Fibroblast of the aortic adventitia (primary cell): ENCODE results near the gene NRN1L. TPM values are rescaled to one million over a fixed set of nuclear protein-coding genes. Genes with fewer than 3 reads are reported as not detected.

Source experiments
- DNase-seq: peaks from one replicate; pipeline ENCODE4 v3.0.0-alpha.2; 2010; ENCODE audit warnings: low read depth
- H3K4me3 ChIP-seq: 2 replicates; pipeline ENCODE4 v1.5.1; 2011; ENCODE audit warnings: low read depth, mild to moderate bottlenecking, control low read depth, low read length, moderate library complexity
- total RNA-seq: library from RNA; depleted of rRNA; stranded (reverse); fragments of >200 nt; gene quantifications from 2 replicates; pipeline ENCODE4 v1.2.3, GENCODE V29; 2012; ENCODE audit warnings: low replicate concordance
- TF ChIP-seq, protein P1 (sequence below): IDR thresholded peaks from 2 replicates; pipeline ENCODE4 v1.5.1; 2011; ENCODE audit warnings: mild to moderate bottlenecking, low read length, control low read depth, inconsistent platforms; ENCODE audit not compliant: insufficient read depth

NRN1L gene
- total RNA-seq, 1 donor = not detected

DNA sequence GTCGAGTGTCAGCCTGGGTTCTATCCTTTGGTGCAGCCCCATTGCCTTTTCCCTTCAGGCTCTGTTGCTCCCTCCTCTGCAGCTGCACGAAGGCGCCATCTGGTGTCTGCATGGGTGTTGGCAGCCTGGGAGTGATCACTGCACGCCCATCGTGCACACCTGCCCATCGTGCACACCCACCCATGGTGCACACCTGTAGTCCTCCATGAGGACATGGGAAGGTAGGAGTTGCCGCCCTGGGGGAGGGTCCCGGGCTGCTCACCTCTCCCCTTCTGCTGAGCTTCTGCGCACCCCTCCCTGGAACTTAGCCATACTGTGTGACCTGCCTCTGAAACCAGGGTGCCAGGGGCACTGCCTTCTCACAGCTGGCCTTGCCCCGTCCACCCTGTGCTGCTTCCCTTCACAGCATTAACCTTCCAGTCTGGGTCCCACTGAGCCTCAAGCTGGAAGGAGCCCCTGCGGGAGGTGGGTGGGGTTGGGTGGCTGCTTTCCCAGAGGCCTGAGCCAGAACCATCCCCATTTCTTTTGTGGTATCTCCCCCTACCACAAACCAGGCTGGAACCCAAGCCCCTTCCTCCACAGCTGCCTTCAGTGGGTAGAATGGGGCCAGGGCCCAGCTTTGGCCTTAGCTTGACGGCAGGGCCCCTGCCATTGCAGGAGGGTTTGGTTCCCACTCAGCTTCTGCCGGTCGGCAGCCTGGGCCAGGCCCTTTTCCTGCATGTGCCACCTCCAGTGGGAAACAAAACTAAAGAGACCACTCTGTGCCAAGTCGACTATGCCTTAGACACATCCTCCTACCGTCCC, 44.1 kb downstream of the NRN1L start:
- no peak overlapping the region for H3K4me3 ChIP-seq
- peak; percentile 60 for DNase-seq
- TF ChIP-seq, protein P1, sequence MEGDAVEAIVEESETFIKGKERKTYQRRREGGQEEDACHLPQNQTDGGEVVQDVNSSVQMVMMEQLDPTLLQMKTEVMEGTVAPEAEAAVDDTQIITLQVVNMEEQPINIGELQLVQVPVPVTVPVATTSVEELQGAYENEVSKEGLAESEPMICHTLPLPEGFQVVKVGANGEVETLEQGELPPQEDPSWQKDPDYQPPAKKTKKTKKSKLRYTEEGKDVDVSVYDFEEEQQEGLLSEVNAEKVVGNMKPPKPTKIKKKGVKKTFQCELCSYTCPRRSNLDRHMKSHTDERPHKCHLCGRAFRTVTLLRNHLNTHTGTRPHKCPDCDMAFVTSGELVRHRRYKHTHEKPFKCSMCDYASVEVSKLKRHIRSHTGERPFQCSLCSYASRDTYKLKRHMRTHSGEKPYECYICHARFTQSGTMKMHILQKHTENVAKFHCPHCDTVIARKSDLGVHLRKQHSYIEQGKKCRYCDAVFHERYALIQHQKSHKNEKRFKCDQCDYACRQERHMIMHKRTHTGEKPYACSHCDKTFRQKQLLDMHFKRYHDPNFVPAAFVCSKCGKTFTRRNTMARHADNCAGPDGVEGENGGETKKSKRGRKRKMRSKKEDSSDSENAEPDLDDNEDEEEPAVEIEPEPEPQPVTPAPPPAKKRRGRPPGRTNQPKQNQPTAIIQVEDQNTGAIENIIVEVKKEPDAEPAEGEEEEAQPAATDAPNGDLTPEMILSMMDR = peak; percentile 91

DNA sequence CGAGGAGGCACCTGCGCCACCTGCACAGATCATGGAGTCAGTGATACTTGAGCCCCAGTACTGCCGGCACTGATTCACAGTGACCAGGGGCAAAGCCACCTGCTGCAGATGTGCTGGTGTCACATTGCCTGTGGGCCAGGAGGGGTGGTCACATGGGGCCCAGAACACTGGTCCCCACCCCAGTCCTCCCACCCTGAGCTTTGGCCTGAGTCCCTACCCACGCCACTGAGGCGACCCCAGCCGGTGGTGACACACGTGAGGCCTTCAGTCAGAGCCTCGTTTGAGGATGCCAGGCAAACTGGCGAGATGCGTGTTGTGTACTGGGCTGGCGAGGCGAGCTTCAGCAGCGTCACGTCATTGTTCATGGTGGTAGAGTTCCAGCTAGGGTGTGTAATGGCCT, 45.5 kb downstream of the NRN1L start:
- TF ChIP-seq, protein P1 = no peak
- no peak for DNase-seq
- no peak overlapping the region for H3K4me3 ChIP-seq

DNA sequence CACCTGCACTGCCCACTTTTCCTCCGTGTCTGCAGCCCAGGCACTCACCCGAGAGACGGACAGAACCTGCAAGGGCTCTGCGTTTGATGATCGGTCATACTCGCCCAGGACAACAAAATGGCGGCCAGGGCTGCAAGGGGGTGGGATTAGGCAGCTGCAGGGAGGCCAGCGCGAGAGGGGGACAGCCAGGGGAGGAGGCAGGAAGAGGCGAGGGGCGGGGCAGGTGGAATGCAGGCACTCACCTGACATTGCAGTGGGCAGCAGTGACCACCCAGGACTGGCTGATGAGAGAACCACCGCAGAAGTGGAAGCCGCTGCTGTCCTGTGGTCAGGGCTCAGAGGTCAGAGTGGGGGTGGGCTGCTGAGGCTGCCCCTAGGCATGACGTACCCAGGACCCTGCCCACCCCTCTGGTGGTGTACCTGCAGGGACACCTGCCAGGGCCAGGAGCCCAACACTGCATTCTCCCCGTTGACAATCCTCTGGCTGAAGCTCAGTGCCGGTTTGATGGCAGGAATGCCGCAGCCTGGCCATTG, 46.1 kb downstream of the NRN1L start:
- TF ChIP-seq, protein P1 = no peak
- DNase-seq = no peak

DNA sequence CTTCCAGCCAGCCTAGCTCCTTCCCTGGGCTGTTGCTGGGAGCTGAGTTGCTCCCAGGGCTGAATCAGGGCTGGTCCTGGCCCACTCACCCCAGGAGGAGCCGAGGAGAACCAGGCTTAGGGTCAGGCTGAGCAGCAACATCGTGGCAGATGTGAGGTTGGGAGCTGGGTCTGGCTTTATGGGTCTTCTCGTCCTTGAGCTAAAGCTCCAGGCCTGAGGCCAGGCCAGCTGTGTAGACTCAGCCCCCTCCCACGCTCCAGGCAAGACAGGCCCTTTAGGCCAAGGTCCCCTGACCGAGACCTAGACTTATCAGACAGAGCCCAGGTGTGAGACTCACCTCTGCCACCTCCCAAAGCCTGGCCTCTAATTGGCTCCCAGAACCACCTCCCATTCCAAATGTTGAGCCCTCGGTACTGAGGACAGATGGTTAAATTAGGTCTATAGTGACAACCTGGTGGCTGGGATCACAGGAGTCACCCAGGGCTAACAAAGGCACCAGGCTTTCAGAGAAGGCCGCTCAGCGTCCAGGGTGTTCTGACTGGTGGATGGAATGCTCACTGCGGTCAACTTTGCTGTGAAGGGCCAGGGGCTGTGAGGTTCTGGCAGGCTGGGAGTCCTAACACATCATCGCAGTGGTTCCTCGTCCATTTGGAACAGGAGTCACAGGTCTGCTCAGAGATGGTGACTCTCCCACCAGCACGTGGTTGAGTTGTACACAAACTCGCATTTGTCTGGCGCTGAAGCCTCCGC, 47.2 kb downstream of the NRN1L start, which contains the start of gene CTRL:
Gene CTRL (minus strand): TSS at position 151 of the 750 bp plus-strand sequence. CDS start 10 bp downstream, at position 141.
- DNase-seq = no peak
- TF ChIP-seq, protein P1 = peak; percentile 33
- H3K4me3 ChIP-seq = no peak within 1 kb of the TSS

More for the DNA sequence above, 46.1 kb downstream of the NRN1L start:
- no peak overlapping the region for H3K4me3 ChIP-seq

DNA sequence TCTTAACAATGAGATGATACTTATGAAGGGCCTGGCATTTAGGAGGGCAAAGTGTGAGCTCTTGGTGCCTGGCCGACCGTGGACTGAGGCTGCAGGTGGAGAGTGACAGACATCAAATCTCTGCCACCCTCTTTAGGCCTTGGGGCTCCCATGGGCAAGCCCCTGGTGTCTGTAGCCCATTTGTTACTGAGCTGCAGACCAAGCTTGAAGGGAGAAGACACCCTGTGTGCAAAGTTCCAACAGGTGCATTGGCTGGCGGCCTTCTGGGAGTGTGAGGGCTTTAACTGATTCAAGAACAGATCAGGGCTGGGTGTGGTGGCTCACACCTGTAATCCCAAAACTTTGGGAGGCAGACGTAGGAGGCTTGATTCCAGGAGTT, 47.8 kb downstream of the NRN1L start:
- no peak for DNase-seq
- H3K4me3 ChIP-seq = no peak overlapping the region
- TF ChIP-seq, protein P1 = no peak

DNA sequence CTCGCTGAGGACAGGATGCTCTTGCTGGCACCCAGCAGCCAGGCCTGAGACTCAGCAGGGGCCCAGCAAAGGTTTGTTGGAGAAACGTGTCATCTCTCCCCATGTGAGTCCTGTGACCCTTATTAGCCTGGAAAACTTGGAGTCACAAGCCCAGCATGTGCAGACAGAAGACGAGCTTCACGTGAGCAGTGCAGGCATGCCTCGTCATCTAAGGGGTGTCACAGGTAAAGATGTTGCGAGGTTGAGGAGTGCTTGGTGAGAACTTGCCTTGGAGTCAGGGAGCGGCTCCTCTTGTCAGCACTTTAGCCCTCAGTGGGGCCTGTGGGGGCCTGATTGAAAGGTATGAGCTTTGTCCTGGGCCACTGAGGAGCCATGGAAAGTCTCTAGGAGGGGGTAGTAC, 49.1 kb downstream of the NRN1L start:
- no peak for DNase-seq
- TF ChIP-seq, protein P1 = no peak
- H3K4me3 ChIP-seq = no peak overlapping the region
